ENCODE measurements around the gene BBX.

The BBX gene

DNA sequence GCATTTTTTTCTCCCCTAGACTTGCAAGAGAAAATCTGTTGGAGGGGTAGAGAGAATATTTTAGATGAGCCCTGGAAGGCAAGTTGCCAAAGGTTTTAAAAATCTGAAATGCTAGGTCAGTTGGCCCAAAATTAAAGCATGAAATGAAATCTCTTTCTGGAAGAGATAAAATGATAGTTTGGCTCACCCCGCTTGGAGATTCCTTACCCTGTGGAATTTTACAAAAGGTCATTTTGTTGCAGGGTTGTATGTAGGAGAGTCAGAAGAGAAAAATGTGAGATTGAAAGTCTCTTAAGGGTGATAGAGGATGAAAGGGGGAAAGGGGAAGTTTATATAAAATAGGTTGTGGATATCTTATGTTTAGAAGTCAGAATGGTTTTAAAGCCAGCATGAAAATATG lies 290.3 kb downstream of the BBX start:
- no peak for TF ChIP-seq Cebpa-rat (IDR thresholded peaks at IDR 0.05)
- no peak overlapping the region for H3K27ac ChIP-seq
- peaks cover 9% of the 10 kb centered on the region for H3K4me1 ChIP-seq

DNA sequence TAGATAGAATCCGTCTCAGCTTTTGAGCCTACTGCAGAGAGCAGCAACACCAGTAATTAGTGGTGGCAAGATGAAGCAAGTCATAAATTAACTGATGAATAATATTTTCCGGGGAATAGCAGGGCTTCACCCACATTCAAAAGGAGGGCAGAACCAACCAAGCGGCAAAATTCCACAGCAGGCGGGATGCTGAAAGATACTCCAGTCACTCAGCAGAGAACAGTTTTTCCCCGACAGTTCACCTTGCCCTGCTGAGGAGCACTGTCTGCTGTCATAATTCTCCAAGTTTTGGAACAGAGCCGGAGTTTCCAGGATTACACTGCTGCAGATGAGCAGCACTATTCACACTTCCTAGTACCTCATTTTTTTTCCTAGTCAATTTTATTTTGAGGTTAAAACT lies 293.3 kb downstream of the BBX start:
- no peaks in the 10 kb centered on the region for H3K27me3 ChIP-seq
- no peak overlapping the region for H3K27ac ChIP-seq
- H3K9ac ChIP-seq, result no peak overlapping the region
- H3K4me3 ChIP-seq, result no peak overlapping the region
- no peaks in the 10 kb centered on the region for H3K9me3 ChIP-seq
- no peak for TF ChIP-seq Cebpa-rat (IDR thresholded peaks at IDR 0.05)
- H3K4me2 ChIP-seq, result no peak overlapping the region
- H4K20me1 ChIP-seq, result no peaks in the 10 kb centered on the region
- H3K4me1 ChIP-seq, result no peaks in the 10 kb centered on the region
- H3K36me3 ChIP-seq, result no peaks in the 10 kb centered on the region

More for the DNA sequence above, 290.3 kb downstream of the BBX start:
- Histone ChIP-seq H3K4me3 (no peak overlapping the region), H4K20me1 (no peaks in the 10 kb centered on the region), H3K27me3 (no peaks in the 10 kb centered on the region), H3K9me3 (no peaks in the 10 kb centered on the region), H3K36me3 (peaks cover 8% of the 10 kb centered on the region; the same call in 1 of the 2 replicates), H3K4me2 (no peak overlapping the region), H3K9ac (no peak overlapping the region)

DNA sequence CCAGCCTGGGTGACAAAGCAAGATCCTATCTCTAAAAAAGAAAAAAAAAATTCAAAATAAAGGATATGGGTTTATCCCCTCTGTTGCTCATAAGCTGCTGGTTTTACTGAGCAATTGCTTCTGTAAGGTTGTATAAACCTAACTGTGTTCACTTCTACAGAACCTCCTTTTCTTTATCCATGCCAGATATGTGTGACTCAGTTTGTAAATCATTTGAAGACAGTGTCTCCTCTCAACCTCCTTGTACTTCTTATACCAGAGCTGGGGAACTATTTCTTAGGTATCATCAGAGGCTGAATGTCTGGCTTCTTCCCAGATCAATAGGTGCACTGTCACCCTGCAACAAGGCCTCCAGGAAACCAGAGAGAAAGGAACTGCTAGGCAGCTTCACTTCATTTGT lies 294.3 kb downstream of the BBX start:
- Histone ChIP-seq H3K9me3 (no peaks in the 10 kb centered on the region), H4K20me1 (no peaks in the 10 kb centered on the region), H3K4me3 (no peak overlapping the region), H3K36me3 (no peaks in the 10 kb centered on the region), H3K4me2 (no peak overlapping the region), H3K27ac (no peak overlapping the region), H3K4me1 (no peaks in the 10 kb centered on the region), H3K9ac (no peak overlapping the region), H3K27me3 (no peaks in the 10 kb centered on the region)
- TF ChIP-seq Cebpa-rat (IDR thresholded peaks at IDR 0.05), result no peak

DNA sequence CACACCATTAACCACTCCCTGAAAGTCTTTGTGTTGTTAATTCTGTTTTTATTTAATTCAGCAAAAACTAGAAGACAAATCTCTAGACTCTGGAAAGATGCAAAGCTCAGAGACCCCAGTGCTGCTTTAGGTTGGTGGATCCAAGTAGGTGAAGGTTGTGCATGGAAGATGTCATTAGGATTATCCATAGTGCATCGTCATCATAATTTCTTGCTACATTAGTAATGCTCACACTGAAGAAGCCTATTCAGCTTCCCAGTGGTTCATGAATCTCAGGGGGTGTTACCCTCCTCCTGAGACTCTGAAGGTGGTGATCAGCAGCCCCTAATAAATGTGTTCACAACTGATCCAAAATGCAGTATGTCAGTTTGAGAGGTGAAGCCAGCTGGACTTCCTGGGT lies 295.3 kb downstream of the BBX start:
- no peak for TF ChIP-seq Cebpa-rat (IDR thresholded peaks at IDR 0.05)
- Histone ChIP-seq H3K4me3 (no peak overlapping the region), H3K27ac (no peak overlapping the region)

DNA sequence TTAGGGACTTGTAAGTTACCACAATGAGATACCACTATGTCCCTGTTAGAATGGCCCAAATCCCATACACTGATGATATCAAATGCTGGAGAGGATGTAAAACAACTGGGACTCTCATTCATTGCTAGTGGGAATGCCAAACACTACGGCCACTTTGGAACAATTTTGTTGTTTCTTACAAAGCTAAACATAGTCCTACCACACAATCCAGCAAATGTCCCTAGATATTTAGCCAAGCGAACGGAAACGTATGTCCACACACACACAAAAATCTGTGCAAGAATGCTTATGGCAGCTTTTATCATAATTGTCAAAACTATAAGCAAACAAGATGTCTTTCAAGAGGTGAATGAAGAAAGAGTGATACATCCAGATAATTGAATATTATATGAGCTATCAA lies 296.9 kb downstream of the BBX start:
- no peaks in the 10 kb centered on the region for H3K36me3 ChIP-seq
- no peak overlapping the region for H3K4me2 ChIP-seq
- H4K20me1 ChIP-seq, result no peaks in the 10 kb centered on the region
- H3K9ac ChIP-seq, result no peak overlapping the region
- TF ChIP-seq Cebpa-rat (IDR thresholded peaks at IDR 0.05), result no peak
- no peaks in the 10 kb centered on the region for H3K27me3 ChIP-seq
- H3K9me3 ChIP-seq, result no peaks in the 10 kb centered on the region
- H3K27ac ChIP-seq, result no peak overlapping the region
- no peak overlapping the region for H3K4me3 ChIP-seq
- H3K4me1 ChIP-seq, result no peaks in the 10 kb centered on the region

More for the DNA sequence above, 295.3 kb downstream of the BBX start:
- H3K9ac ChIP-seq, result no peak overlapping the region
- H3K4me1 ChIP-seq, result no peaks in the 10 kb centered on the region
- no peak overlapping the region for H3K4me2 ChIP-seq
- no peaks in the 10 kb centered on the region for H4K20me1 ChIP-seq
- no peaks in the 10 kb centered on the region for H3K36me3 ChIP-seq
- no peaks in the 10 kb centered on the region for H3K9me3 ChIP-seq
- no peaks in the 10 kb centered on the region for H3K27me3 ChIP-seq

DNA sequence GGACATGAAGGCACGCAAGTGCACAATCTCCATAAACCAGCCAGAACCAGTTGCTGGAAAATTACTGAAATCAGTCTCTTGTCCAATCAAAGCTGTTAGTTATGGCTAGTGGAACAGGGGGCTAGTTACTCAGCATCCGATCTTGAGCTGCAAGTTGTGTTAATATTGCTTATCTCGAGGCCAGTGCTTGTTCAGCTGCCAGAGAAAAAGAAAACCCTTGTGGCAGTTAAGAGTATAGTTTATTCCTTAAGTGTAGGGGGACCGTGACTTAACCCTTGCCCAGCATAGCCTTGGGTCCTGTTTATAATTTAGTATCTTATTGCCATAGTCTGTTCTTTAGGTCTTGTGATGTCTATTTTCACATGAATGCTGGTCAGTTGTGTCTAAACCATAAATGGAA lies 299.5 kb downstream of the BBX start:
- Histone ChIP-seq H3K9ac (no peak overlapping the region), H3K36me3 (no peaks in the 10 kb centered on the region), H3K27ac (no peak overlapping the region), H3K4me2 (no peak overlapping the region), H3K9me3 (no peaks in the 10 kb centered on the region), H3K27me3 (no peaks in the 10 kb centered on the region), H3K4me1 (0 out of 2 replicates have a peak, but pooled peaks cover 7% of the 10 kb centered on the region), H4K20me1 (no peaks in the 10 kb centered on the region), H3K4me3 (no peak overlapping the region)
- no peak for TF ChIP-seq Cebpa-rat (IDR thresholded peaks at IDR 0.05)

DNA sequence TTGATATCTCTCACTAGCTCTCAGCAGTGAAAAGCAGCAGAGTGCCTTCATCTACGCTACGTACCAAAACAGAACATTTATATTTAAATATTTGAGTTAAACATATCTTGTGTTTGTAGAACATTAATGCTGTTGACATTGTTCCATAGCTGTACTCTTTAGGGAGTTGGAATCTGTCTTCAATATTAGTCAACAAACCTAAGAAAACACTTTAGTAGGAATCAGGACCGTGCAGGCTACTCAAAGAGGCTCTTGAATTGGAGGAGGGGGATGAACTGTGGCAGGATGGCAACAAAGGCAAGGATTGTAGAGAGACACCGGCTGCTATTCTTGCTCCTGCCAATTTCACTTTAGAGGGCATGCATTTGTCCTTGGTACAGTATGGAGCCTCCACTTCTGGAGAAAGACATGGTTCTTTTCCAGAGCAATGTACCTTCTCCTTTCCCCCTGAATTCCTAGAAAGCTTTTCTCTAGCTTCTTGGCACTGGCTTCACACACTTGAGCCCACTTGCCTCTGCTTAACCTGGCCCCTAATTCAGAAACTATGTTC lies 302.1 kb downstream of the BBX start:
- H3K4me2 ChIP-seq, result no peak overlapping the region
- H3K4me3 ChIP-seq, result no peak overlapping the region
- no peaks in the 10 kb centered on the region for H3K36me3 ChIP-seq
- H3K9me3 ChIP-seq, result no peaks in the 10 kb centered on the region
- 0 out of 2 replicates have a peak, but pooled peaks cover 7% of the 10 kb centered on the region for H3K4me1 ChIP-seq
- no peaks in the 10 kb centered on the region for H4K20me1 ChIP-seq
- no peak for TF ChIP-seq Cebpa-rat (IDR thresholded peaks at IDR 0.05)
- H3K9ac ChIP-seq, result no peak overlapping the region
- no peaks in the 10 kb centered on the region for H3K27me3 ChIP-seq
- no peak overlapping the region for H3K27ac ChIP-seq

DNA sequence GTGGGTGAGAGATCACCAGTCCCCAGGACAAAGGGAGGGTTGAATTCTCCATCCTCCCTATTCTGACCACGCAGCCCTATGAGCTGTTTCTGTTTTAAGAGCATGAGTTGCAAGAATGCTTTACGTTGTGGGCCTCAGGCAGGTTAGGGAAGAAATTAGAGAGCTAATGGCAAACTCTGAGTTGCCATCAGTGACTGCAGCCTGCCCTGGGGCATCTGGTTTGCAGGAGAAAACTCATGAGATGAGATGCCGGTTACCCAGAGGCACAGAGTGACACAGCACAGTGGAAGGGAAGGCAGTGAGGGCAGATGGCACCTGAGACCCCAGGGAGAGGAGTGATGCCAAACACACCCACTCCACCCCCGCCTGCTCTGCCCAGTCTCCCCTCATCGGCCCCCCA lies 302.8 kb downstream of the BBX start:
- TF ChIP-seq Cebpa-rat (IDR thresholded peaks at IDR 0.05), result no peak
- H4K20me1 ChIP-seq, result no peaks in the 10 kb centered on the region

DNA sequence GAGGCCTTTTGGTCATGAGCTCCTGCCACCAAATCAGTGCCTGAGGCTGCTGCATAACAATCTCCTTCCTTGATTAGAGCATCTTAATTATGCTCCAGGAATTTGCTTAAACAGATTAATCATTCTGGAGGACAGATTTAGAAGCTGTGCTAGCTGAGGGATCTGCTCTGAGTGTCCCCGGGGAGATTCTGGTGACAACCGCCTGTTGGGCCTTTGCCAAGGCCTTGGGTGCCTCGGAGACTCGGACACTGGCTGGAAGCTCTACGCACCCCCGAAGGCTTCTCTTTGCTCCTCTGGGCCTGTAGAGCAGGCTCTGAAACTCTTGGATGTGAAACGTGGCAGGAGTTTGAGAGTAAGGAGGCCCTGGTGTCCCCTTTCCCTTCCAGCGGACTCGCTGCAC lies 304.0 kb downstream of the BBX start:
- Histone ChIP-seq H3K4me2 (no peak overlapping the region), H4K20me1 (no peaks in the 10 kb centered on the region), H3K4me3 (no peak overlapping the region), H3K27me3 (no peaks in the 10 kb centered on the region), H3K36me3 (no peaks in the 10 kb centered on the region), H3K4me1 (0 out of 2 replicates have a peak, but pooled peaks cover 7% of the 10 kb centered on the region), H3K9ac (no peak overlapping the region), H3K27ac (no peak overlapping the region), H3K9me3 (no peaks in the 10 kb centered on the region)
- no peak for TF ChIP-seq Cebpa-rat (IDR thresholded peaks at IDR 0.05)

More for the DNA sequence above, 302.8 kb downstream of the BBX start:
- Histone ChIP-seq H3K4me3 (no peak overlapping the region), H3K9me3 (no peaks in the 10 kb centered on the region), H3K27ac (no peak overlapping the region), H3K4me2 (no peak overlapping the region), H3K9ac (no peak overlapping the region), H3K27me3 (no peaks in the 10 kb centered on the region), H3K4me1 (0 out of 2 replicates have a peak, but pooled peaks cover 7% of the 10 kb centered on the region), H3K36me3 (no peaks in the 10 kb centered on the region)

DNA sequence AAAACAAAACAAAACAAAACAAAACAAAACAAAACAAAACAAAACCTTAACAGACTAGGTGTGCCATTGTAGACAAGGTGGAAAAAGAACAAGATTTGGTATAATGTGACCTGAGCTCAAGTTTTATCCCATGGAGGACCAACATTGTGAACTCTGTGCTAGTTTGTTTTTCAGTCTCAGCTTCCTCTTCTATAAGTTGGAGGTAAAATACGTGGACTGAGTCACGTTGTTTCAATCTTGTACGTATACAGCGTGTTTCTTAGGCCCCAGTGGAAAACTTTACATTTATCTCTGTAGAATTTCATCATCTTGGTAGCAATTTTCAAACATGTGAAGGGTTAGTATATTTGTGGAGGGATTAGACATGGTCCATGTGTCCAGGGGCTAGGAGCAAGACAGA lies 306.4 kb downstream of the BBX start:
- H3K27ac ChIP-seq, result no peak overlapping the region
- no peak overlapping the region for H3K9ac ChIP-seq
- H3K4me1 ChIP-seq, result 0 out of 2 replicates have a peak, but pooled peaks cover 7% of the 10 kb centered on the region
- no peaks in the 10 kb centered on the region for H3K36me3 ChIP-seq
- no peak for TF ChIP-seq Cebpa-rat (IDR thresholded peaks at IDR 0.05)
- H3K4me3 ChIP-seq, result no peak overlapping the region
- no peaks in the 10 kb centered on the region for H3K27me3 ChIP-seq
- H3K9me3 ChIP-seq, result no peaks in the 10 kb centered on the region
- H4K20me1 ChIP-seq, result no peaks in the 10 kb centered on the region
- H3K4me2 ChIP-seq, result no peak overlapping the region

DNA sequence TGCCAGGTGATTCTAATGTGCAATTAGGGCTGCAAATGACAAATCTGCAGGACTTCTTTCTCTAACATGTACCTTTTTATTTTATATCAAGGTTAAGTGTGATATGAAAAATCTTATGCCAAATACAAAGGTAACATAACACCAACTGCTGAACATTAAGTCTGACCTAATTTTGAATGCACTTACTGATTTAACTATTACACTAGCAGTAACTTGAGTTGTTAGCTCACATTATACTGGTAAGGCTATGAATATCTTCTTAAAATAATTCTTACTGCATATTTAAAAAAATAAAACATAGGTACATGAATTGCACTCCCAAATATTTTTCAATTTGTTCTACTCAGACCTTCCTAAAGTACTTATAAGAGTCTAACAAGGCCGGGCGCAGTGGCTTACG lies 308.8 kb downstream of the BBX start:
- Histone ChIP-seq H3K4me1 (0 out of 2 replicates have a peak, but pooled peaks cover 4% of the 10 kb centered on the region), H4K20me1 (no peaks in the 10 kb centered on the region), H3K36me3 (no peaks in the 10 kb centered on the region)

More for the DNA sequence above, 308.8 kb downstream of the BBX start:
- H3K4me3 ChIP-seq, result no peak overlapping the region
- H3K27ac ChIP-seq, result no peak overlapping the region
- H3K4me2 ChIP-seq, result no peak overlapping the region
- no peaks in the 10 kb centered on the region for H3K9me3 ChIP-seq
- H3K27me3 ChIP-seq, result no peaks in the 10 kb centered on the region
- TF ChIP-seq Cebpa-rat (IDR thresholded peaks at IDR 0.05), result no peak
- H3K9ac ChIP-seq, result no peak overlapping the region

All from BLaER1 (cell line).